ENCODE results near the gene CACNA1S. TPM values are rescaled to one million over a fixed set of nuclear protein-coding genes. Genes with fewer than 3 reads are reported as not detected.

Gene CACNA1S
- total RNA-seq, 3 donors from 2014 or later: not detected

DNA sequence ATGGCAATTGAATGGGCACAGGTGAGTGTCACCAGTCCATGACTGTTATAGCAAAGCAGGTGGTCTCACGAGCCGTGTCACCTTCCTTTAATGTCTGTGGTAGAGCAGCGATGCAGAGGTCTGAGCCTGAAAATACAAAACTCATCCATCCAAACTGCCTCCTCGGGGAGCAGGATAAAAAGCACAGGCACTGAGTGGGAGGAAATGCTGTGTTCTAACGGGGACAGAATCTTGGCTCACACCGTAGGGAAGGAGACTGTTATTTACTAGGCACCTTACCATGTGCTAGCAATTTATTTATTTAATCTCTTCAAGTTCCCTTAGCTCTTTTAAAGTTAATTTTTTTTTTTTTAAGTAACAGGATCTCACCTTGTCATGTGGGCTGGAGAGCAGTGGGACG, 13.6 kb upstream of the CACNA1S start:
- intact Hi-C loops (cut with DNase I; ENCODE audit: low total_unique reads): no loop called here
- Histone ChIP-seq H3K27ac (no peak overlapping the region), H3K9me3 (no peaks in the 10 kb centered on the region), H3K36me3 (no peaks in the 10 kb centered on the region), H3K4me3 (no peak overlapping the region), H3K27me3 (no peaks in the 10 kb centered on the region), H3K4me1 (no peaks in the 10 kb centered on the region)
- no peak for DNase-seq (ENCODE audit: low spot score in 2 of 2)
- TF ChIP-seq, protein P1, sequence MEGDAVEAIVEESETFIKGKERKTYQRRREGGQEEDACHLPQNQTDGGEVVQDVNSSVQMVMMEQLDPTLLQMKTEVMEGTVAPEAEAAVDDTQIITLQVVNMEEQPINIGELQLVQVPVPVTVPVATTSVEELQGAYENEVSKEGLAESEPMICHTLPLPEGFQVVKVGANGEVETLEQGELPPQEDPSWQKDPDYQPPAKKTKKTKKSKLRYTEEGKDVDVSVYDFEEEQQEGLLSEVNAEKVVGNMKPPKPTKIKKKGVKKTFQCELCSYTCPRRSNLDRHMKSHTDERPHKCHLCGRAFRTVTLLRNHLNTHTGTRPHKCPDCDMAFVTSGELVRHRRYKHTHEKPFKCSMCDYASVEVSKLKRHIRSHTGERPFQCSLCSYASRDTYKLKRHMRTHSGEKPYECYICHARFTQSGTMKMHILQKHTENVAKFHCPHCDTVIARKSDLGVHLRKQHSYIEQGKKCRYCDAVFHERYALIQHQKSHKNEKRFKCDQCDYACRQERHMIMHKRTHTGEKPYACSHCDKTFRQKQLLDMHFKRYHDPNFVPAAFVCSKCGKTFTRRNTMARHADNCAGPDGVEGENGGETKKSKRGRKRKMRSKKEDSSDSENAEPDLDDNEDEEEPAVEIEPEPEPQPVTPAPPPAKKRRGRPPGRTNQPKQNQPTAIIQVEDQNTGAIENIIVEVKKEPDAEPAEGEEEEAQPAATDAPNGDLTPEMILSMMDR (IDR thresholded peaks at IDR 0.05): no peak
- no peak for TF ChIP-seq POLR2A (IDR thresholded peaks at IDR 0.05)
- no peak for TF ChIP-seq POLR2AphosphoS5 (IDR thresholded peaks at IDR 0.05)

DNA sequence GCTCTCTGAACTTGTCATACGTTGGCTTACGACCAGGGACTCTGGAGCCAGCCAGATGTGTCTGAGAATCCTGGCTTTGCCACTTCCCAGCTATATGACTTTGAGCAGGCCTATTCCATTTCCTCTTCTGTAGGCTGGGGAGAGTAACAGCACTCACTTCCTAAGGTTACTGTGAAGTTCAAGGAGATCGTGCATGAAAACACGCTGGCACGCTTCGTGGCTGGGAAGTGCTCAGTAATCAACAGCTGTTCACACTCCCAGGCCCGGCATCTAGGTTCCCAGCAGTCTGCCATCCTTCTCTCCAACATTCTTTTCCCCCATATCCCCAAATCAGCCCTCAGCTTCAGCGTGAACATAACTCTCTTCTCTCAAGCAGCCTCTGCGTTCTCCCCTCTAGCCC, 12.8 kb upstream of the CACNA1S start:
- DNase-seq (ENCODE audit: low spot score in 2 of 2): no peak
- intact Hi-C loops (cut with DNase I; ENCODE audit: low total_unique reads): no loop called here
- Histone ChIP-seq H3K27ac (no peak overlapping the region), H3K4me3 (no peak overlapping the region), H3K9me3 (no peaks in the 10 kb centered on the region), H3K4me1 (no peaks in the 10 kb centered on the region), H3K36me3 (no peaks in the 10 kb centered on the region), H3K27me3 (no peaks in the 10 kb centered on the region)
- TF ChIP-seq POLR2A (IDR thresholded peaks at IDR 0.05) (no peak), POLR2AphosphoS5 (IDR thresholded peaks at IDR 0.05) (no peak)
- TF ChIP-seq, protein P1 (IDR thresholded peaks at IDR 0.05): no peak

DNA sequence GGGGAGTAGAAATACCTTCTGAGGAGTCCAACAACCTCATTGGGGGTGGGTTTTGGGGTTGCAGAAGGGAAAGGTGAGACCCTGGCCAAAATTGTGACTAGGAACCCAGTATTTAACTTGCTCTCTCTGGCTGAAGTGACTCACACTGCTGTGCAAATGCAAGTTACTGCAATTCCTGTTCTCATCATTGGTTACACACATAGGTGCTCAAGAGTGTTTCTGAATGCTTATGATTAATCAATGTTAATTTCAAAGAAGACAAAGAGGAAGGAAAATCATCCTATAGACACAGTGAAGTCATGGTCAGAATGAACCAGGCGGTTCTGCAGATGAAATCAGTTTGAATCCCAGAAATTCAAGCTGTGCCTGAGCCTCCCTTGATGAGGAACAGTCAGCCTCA, 11.6 kb upstream of the CACNA1S start:
- Histone ChIP-seq H3K4me3 (no peak overlapping the region), H3K4me1 (no peaks in the 10 kb centered on the region), H3K9me3 (no peaks in the 10 kb centered on the region), H3K36me3 (no peaks in the 10 kb centered on the region), H3K27me3 (no peaks in the 10 kb centered on the region), H3K27ac (no peak overlapping the region)
- TF ChIP-seq, protein P1 (IDR thresholded peaks at IDR 0.05): no peak
- no peak for TF ChIP-seq POLR2AphosphoS5 (IDR thresholded peaks at IDR 0.05)
- TF ChIP-seq POLR2A (IDR thresholded peaks at IDR 0.05): no peak
- DNase-seq (ENCODE audit: low spot score in 2 of 2): no peak
- intact Hi-C loops (cut with DNase I; ENCODE audit: low total_unique reads): loop anchor here (1.0 kb wide), 1 partner anchor 22 kb away; no protein-coding TSS in a partner anchor

DNA sequence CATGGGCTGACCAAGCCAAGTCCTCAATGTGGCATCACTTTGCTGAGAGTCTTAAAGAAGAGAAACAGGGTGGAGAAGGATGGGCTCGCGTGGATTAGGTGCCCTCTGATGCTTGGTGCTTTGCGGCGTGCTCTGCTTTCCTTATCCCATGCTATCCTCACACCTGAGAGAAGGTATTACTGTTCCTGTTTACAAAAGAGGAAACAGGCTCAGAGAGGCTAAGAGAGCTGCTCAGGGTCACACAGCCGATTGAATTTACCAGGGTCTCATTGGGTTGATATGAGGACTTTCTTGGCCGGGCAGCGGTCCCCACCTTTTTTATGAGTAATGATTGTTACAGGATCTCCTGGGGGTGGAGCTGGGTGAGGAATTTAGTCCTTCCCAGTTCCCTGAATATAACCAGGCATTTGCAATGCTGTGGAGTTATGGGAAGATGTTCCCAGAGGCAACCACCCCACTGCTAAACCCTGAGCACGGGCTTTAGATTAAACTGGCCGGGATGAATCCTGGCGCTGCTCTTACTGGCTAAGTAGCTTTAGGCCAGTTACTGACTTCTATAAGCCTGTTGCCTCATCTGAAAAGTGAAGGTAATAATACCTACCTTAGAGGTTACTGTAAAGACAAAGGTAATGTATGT, 10.2 kb upstream of the CACNA1S start:
- intact Hi-C loops (cut with DNase I; ENCODE audit: low total_unique reads): no loop called here
- TF ChIP-seq, protein P1 (IDR thresholded peaks at IDR 0.05): no peak
- TF ChIP-seq POLR2A (IDR thresholded peaks at IDR 0.05) (no peak), POLR2AphosphoS5 (IDR thresholded peaks at IDR 0.05) (no peak)
- no peak for DNase-seq (ENCODE audit: low spot score in 2 of 2)

DNA sequence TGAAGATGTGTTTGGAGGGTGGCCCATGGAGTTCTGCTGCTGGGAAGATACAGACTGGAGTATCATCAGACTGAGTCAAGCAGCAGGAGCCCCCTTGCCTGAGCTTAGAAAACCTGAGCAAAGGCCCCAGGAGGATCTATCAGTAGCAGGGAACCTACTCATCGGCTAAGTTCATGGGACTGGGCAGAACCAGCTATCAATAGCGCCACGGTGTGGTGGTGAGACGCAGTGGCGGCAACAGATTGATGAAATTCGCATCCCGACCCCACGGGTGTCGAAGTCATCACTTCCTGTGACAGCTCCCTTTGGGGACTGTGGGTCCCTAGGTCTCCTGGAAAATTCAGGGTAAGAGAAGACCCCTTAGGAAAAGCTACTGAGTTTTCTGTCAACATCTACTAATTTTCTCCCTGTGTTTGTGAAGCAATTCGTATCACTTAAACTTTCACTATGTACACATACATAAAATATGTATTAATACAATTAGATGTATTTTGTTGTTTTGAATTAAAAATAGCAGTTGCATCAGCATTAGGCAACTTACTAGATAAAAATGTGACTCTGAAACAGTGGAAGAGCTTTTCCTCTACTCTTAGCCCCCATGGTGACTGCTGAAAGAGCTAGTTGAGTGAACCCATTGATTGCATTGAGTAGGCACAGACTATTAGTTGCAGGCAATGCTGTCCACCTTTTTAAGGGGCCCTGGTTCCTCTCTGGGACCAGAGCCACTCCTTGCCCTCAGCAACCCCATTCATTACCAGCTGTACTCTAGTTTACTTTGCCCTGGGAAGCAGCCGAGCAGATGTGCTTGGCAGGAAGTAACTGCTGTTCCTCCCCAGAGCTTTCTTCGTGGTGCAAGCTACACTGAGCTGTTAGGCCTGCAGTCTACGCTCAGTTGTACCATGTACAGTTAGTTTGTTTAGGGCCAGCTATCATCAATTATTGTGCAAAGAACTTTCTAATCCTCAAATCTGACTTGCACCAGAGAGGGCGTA, 7.3 kb upstream of the CACNA1S start:
- no peaks in the 10 kb centered on the region for H3K36me3 ChIP-seq
- no peak overlapping the region for H3K27ac ChIP-seq
- no peak for TF ChIP-seq POLR2A (IDR thresholded peaks at IDR 0.05)
- TF ChIP-seq, protein P1 (IDR thresholded peaks at IDR 0.05): peak in 1 of 3 donors; percentile 10
- no peaks in the 10 kb centered on the region for H3K9me3 ChIP-seq
- H3K4me1 ChIP-seq: no peaks in the 10 kb centered on the region
- H3K27me3 ChIP-seq: peaks cover 0 to 7% of the 10 kb centered on the region in 2 donors
- no peak overlapping the region for H3K4me3 ChIP-seq
- no peak for DNase-seq (ENCODE audit: low spot score in 2 of 2)
- intact Hi-C loops (cut with DNase I; ENCODE audit: low total_unique reads): no loop called here

More for the DNA sequence above, 10.2 kb upstream of the CACNA1S start:
- Histone ChIP-seq H3K27me3 (no peaks in the 10 kb centered on the region), H3K36me3 (no peaks in the 10 kb centered on the region), H3K4me1 (no peaks in the 10 kb centered on the region), H3K27ac (no peak overlapping the region), H3K4me3 (no peak overlapping the region), H3K9me3 (no peaks in the 10 kb centered on the region)
